HG03469 (cell line): ENCODE data around the gene RELCH.
A peak's percentile ranks its signal among the peaks of the same experiment; 100 is the strongest.
"Not testable (repeated sequence)": the region's sequence is repeated elsewhere in the genome, so short reads cannot be mapped to it uniquely, and the experiment has no call there.

ENCODE experiments used
- ATAC-seq: cut with Tn5 transposase; IDR thresholded peaks from one replicate; pipeline ENCODE4 v1.9.1; 2021; ENCODE audit warnings: mild to moderate bottlenecking, moderate library complexity, moderate number of reproducible peaks; ENCODE audit not compliant: unreplicated experiment

The RELCH gene

GRCh38 chr18:62186774-62187542 lies at the start of gene RELCH, which contains the start of gene PIGN:
TSS of gene RELCH (plus strand) at chr18:62187255. CDS start at chr18:62187506, 251 bp downstream.
TSS of gene PIGN (minus strand) at chr18:62187056. CDS start at chr18:62161353, 25,703 bp downstream.
- peak; percentile 79 for ATAC-seq

GRCh38 chr18:62138461-62139235 lies 48.4 kb upstream of the RELCH start:
- no peak for ATAC-seq

- no peak for ATAC-seq
These were observed 46.8 kb upstream of the RELCH start for GRCh38 chr18:62140259-62140658.

GRCh38 chr18:62144338-62144737 lies 42.7 kb upstream of the RELCH start:
- ATAC-seq = no peak

GRCh38 chr18:62151068-62151771 lies 35.8 kb upstream of the RELCH start:
- ATAC-seq = no peak

- ATAC-seq = no peak
These were observed 34.2 kb upstream of the RELCH start for GRCh38 chr18:62152844-62153243.

- no peak for ATAC-seq
These were observed 29.2 kb upstream of the RELCH start for GRCh38 chr18:62157843-62158242.

- no peak for ATAC-seq
These were observed 22.7 kb upstream of the RELCH start for GRCh38 chr18:62164310-62164709.

- no peak for ATAC-seq
These were observed 22.1 kb upstream of the RELCH start for GRCh38 chr18:62164855-62165487.

GRCh38 chr18:62165583-62165982 lies 21.5 kb upstream of the RELCH start:
- peak; percentile 53 for ATAC-seq

- not testable (repeated sequence) for ATAC-seq
These were observed 20.5 kb upstream of the RELCH start for GRCh38 chr18:62166524-62166923.

- ATAC-seq = no peak
These were observed 16.2 kb upstream of the RELCH start for GRCh38 chr18:62170857-62171256.

GRCh38 chr18:62172298-62172697 lies 14.8 kb upstream of the RELCH start:
- ATAC-seq = no peak

GRCh38 chr18:62175521-62175920 lies 11.5 kb upstream of the RELCH start:
- ATAC-seq = no peak

GRCh38 chr18:62177271-62177670 lies 9.8 kb upstream of the RELCH start:
- ATAC-seq = no peak

GRCh38 chr18:62179213-62179612 lies 7.8 kb upstream of the RELCH start:
- ATAC-seq = no peak

GRCh38 chr18:62182220-62182619 lies 4.8 kb upstream of the RELCH start:
- ATAC-seq = no peak

- ATAC-seq = no peak
These were observed 3.4 kb upstream of the RELCH start for GRCh38 chr18:62183578-62184195.

GRCh38 chr18:62186499-62186773 lies 619 bp upstream of the RELCH start:
- peak; percentile 12 for ATAC-seq
